Measurements from ENCODE around the gene PLB1. TPM values are rescaled to one million over a fixed set of nuclear protein-coding genes. Genes with fewer than 3 reads are reported as not detected.

Gene PLB1
- total RNA-seq, 1 donor from 2014 or later: 2.5 TPM

DNA sequence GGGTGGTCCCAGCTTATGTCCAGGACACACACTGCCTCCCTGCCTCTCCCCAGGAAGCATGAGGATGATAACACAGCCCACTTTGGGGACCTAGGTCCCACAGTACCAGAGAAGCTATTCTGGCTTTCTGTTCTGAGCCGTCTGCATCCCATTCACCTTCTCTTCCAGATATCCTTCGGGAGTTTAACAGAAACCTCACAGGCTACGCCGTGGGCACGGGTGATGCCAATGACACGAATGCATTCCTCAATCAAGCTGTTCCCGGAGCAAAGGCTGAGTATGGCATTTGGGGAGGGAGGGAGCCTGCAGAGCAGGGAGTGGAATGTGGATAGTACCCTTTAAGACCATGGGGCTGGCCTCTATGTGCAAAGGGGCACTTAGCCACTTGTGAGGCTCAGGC lies 102.6 kb downstream of the PLB1 start:
- Histone ChIP-seq H3K27ac (no peak overlapping the region), H3K9me3 (no peaks in the 10 kb centered on the region), H3K4me3 (no peak overlapping the region), H3K27me3 (no peaks in the 10 kb centered on the region), H3K4me1 (peaks cover 10% of the 10 kb centered on the region), H3K36me3 (no peaks in the 10 kb centered on the region)
- intact Hi-C loops (cut with DNase I): loop anchor here (5.0 kb wide), 1 partner anchor 64 kb away; no protein-coding TSS in a partner anchor
- no peak for DNase-seq (ENCODE audit: extremely low spot score in 2 of 2)
- TF ChIP-seq POLR2A (IDR thresholded peaks at IDR 0.05): no peak
- TF ChIP-seq, protein P1, sequence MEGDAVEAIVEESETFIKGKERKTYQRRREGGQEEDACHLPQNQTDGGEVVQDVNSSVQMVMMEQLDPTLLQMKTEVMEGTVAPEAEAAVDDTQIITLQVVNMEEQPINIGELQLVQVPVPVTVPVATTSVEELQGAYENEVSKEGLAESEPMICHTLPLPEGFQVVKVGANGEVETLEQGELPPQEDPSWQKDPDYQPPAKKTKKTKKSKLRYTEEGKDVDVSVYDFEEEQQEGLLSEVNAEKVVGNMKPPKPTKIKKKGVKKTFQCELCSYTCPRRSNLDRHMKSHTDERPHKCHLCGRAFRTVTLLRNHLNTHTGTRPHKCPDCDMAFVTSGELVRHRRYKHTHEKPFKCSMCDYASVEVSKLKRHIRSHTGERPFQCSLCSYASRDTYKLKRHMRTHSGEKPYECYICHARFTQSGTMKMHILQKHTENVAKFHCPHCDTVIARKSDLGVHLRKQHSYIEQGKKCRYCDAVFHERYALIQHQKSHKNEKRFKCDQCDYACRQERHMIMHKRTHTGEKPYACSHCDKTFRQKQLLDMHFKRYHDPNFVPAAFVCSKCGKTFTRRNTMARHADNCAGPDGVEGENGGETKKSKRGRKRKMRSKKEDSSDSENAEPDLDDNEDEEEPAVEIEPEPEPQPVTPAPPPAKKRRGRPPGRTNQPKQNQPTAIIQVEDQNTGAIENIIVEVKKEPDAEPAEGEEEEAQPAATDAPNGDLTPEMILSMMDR (IDR thresholded peaks at IDR 0.05): no peak
- no peak for TF ChIP-seq POLR2AphosphoS5 (IDR thresholded peaks at IDR 0.05; ENCODE audit: insufficient read depth in 1 of 2, low read depth in 1 of 2)

DNA sequence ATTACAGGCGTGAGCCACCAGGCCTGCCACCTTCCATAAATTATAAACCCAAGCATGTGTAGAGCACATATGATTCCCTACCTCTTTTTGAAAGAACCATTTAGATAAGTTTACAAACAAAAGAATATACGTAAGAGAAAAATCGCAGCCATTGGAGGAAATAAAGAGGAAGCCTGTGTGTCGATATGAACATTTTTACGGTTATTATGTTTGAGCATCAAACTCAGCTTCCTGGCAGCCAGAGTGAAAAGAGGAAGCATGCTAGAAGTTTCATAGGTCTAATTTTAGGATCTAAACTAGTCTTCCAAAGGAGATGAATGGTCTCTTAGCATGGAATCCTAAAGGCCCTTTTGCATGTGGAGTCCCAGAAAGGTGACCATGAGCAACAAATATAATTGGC lies 104.3 kb downstream of the PLB1 start:
- H3K27me3 ChIP-seq: no peaks in the 10 kb centered on the region
- TF ChIP-seq POLR2A (IDR thresholded peaks at IDR 0.05) (no peak), POLR2AphosphoS5 (IDR thresholded peaks at IDR 0.05; ENCODE audit: insufficient read depth in 1 of 2, low read depth in 1 of 2) (no peak)
- TF ChIP-seq, protein P1 (IDR thresholded peaks at IDR 0.05): no peak
- no peaks in the 10 kb centered on the region for H3K36me3 ChIP-seq
- intact Hi-C loops (cut with DNase I): no loop called here
- H3K4me1 ChIP-seq: peaks cover 15% of the 10 kb centered on the region
- no peaks in the 10 kb centered on the region for H3K9me3 ChIP-seq
- no peak overlapping the region for H3K4me3 ChIP-seq
- DNase-seq (ENCODE audit: extremely low spot score in 2 of 2): no peak
- no peak overlapping the region for H3K27ac ChIP-seq

DNA sequence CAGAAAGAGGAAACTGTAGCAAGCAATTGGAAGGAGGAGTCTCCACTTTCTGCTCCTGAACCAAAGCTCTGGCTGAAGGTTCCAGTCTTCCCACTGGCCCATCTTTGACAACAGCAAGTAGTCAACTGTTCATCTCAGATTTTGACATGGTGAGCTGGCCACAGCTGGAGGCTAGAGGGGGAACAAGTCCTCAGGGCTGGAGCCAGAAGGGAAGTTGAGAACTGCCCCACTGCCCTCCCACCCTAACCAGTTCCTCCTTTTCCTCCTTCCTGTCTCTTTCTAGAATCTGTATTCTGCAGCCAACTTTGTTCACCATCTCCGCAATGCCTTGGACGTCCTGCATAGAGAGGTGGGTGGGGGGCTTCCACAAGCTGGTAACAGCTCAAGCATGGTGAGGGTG lies 105.8 kb downstream of the PLB1 start:
- Histone ChIP-seq H3K4me3 (no peak overlapping the region), H3K27ac (no peak overlapping the region)

DNA sequence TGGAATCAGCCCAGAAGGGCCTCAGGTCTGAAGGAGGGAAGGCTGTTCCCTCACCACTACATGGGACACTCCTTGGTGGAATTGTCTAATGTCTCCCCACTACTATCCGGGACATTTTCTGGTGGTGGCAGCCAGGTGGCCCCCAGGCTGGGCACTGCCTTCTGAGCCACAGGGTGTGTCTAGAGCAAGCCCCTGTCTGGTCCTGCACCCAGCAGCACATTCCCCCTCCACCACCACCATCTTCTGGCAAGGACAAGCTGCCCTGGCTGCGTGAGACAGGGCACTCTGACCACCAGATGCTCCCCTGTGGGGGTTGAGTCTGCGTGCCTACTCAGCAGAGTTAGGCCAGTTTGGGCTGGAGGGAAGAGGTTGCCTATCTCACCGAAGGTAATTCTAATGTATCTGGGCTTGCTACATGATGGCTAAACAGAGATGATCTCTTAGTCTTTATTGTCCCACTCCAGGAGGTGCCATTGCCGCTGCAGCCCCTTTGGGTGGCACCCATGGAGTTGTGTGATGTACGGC lies 106.3 kb downstream of the PLB1 start:
- Histone ChIP-seq H3K4me1 (peaks cover 15% of the 10 kb centered on the region), H3K4me3 (no peak overlapping the region)
- intact Hi-C loops (cut with DNase I): no loop called here

More for the DNA sequence above, 105.8 kb downstream of the PLB1 start:
- no peak for TF ChIP-seq POLR2AphosphoS5 (IDR thresholded peaks at IDR 0.05; ENCODE audit: insufficient read depth in 1 of 2, low read depth in 1 of 2)
- TF ChIP-seq, protein P1 (IDR thresholded peaks at IDR 0.05): no peak
- no peak for TF ChIP-seq POLR2A (IDR thresholded peaks at IDR 0.05)
- H3K9me3 ChIP-seq: no peaks in the 10 kb centered on the region
- H3K27me3 ChIP-seq: no peaks in the 10 kb centered on the region
- no peaks in the 10 kb centered on the region for H3K36me3 ChIP-seq
- no peak for DNase-seq (ENCODE audit: extremely low spot score in 2 of 2)
- H3K4me1 ChIP-seq: peaks cover 15% of the 10 kb centered on the region
- intact Hi-C loops (cut with DNase I): no loop called here

More for the DNA sequence above, 106.3 kb downstream of the PLB1 start:
- no peak for DNase-seq (ENCODE audit: extremely low spot score in 2 of 2)
- TF ChIP-seq, protein P1 (IDR thresholded peaks at IDR 0.05): no peak
- TF ChIP-seq POLR2A (IDR thresholded peaks at IDR 0.05) (no peak), POLR2AphosphoS5 (IDR thresholded peaks at IDR 0.05; ENCODE audit: insufficient read depth in 1 of 2, low read depth in 1 of 2) (no peak)
- Histone ChIP-seq H3K36me3 (no peaks in the 10 kb centered on the region), H3K27ac (no peak overlapping the region), H3K9me3 (no peaks in the 10 kb centered on the region), H3K27me3 (no peaks in the 10 kb centered on the region)
